ENCODE data around the gene TBC1D8. TPM values are rescaled to one million over a fixed set of nuclear protein-coding genes. Genes with fewer than 3 reads are reported as not detected.

Gene TBC1D8
- total RNA-seq, 1 experiment from 2014 or later, result 51.7 TPM

- TF ChIP-seq ZBTB21 (CRISPR knock-in tag; IDR thresholded peaks at IDR 0.05; ENCODE audit: borderline replicate concordance), result no peak
- no peak for TF ChIP-seq CDX4 (CRISPR knock-in tag; IDR thresholded peaks at IDR 0.05; ENCODE audit: borderline replicate concordance)
- no peak for TF ChIP-seq JAZF1 (CRISPR knock-in tag; IDR thresholded peaks at IDR 0.05)
- TF ChIP-seq CREB1 (CRISPR knock-in tag; IDR thresholded peaks at IDR 0.05), result no peak
- TF ChIP-seq SOX15 (CRISPR knock-in tag; IDR thresholded peaks at IDR 0.05), result no peak
Measured at GRCh38 chr2:100989666-100990065, 161.5 kb downstream of the TBC1D8 start (continued).

- no peak overlapping the region; the same call in 1 of the 2 replicates for H3K27ac Mint-ChIP-seq
- peaks cover 17% of the 10 kb centered on the region for H3K4me1 Mint-ChIP-seq
- no peaks in the 10 kb centered on the region for H3K36me3 Mint-ChIP-seq
- no peak overlapping the region for H3K4me3 Mint-ChIP-seq
- H3K27me3 Mint-ChIP-seq (ENCODE audit: low read depth), result no peaks in the 10 kb centered on the region
- DNase-seq (ENCODE audit: low spot score), result no peak
- TF ChIP-seq ATF2 (CRISPR knock-in tag; IDR thresholded peaks at IDR 0.05; ENCODE audit: borderline replicate concordance, low read depth) (no peak), USF2 (CRISPR knock-in tag; IDR thresholded peaks at IDR 0.05) (no peak), ESRRA (CRISPR knock-in tag; IDR thresholded peaks at IDR 0.05; ENCODE audit: borderline replicate concordance) (no peak), E2F1 (CRISPR knock-in tag; IDR thresholded peaks at IDR 0.05) (no peak), ZNF317 (CRISPR knock-in tag; IDR thresholded peaks at IDR 0.05; ENCODE audit: borderline replicate concordance, low read depth) (no peak)
- ChIA-PET POLR2A (no interaction called here), CTCF (interaction anchor here (1.0 to 1.3 kb wide), 2 partner anchors 217 to 259 kb away, joined by 3 to 4 read pairs; no protein-coding TSS in a partner anchor)
- no peaks in the 10 kb centered on the region for H3K9me3 Mint-ChIP-seq
- no peak for ATAC-seq
Measured at GRCh38 chr2:100988630-100989417, 162.4 kb downstream of the TBC1D8 start.

GRCh38 chr2:100987974-100988373, 163.2 kb downstream of the TBC1D8 start:
- Mint-ChIP-seq H3K27me3 (ENCODE audit: low read depth) (no peaks in the 10 kb centered on the region), H3K4me1 (peaks cover 18% of the 10 kb centered on the region), H3K36me3 (no peaks in the 10 kb centered on the region), H3K4me3 (no peak overlapping the region), H3K9me3 (no peaks in the 10 kb centered on the region), H3K27ac (no peak overlapping the region)
- ATAC-seq (no peak), DNase-seq (ENCODE audit: low spot score) (no peak)
- TF ChIP-seq NR1H2 (CRISPR knock-in tag; IDR thresholded peaks at IDR 0.05) (no peak), PRDM15 (CRISPR knock-in tag; IDR thresholded peaks at IDR 0.05) (no peak), AR (CRISPR knock-in tag; IDR thresholded peaks at IDR 0.05) (no peak), USF1 (CRISPR knock-in tag; IDR thresholded peaks at IDR 0.05) (no peak), JUN (CRISPR knock-in tag; IDR thresholded peaks at IDR 0.05) (no peak), E2F1 (CRISPR knock-in tag; IDR thresholded peaks at IDR 0.05) (no peak)
- CTCF ChIA-PET, result interaction anchor here (0.8 to 1.4 kb wide), 3 partner anchors 218 to 378 kb away, joined by 3 to 4 read pairs (median 4); no protein-coding TSS in a partner anchor
- POLR2A ChIA-PET, result no interaction called here
